ENCODE measurements around the gene MARCHF6.
"Not testable (repeated sequence)": the region's sequence is repeated elsewhere in the genome, so short reads cannot be mapped to it uniquely, and the experiment has no call there.

The MARCHF6 gene

DNA sequence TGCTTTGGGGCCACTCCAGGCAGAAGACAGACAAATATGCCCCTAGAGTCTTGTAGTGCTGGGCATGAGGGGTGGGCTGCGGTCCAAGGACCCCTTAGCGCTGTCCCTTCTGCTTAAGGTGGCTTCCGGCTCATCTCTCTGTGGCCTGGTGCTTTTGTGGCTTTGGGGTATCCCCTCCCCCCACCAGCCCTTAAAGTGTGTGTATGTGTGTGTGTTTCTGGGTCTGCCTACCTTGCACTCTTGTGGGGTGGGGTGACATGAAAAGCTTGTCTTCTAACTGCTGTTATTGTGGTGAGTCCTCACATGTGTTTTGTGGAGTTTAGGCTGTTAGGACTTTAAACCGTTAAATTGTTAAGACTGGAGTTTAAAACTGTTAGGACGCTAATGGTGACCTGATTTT is 23.6 kb downstream of the MARCHF6 start:
- no peak for DNase-seq

DNA sequence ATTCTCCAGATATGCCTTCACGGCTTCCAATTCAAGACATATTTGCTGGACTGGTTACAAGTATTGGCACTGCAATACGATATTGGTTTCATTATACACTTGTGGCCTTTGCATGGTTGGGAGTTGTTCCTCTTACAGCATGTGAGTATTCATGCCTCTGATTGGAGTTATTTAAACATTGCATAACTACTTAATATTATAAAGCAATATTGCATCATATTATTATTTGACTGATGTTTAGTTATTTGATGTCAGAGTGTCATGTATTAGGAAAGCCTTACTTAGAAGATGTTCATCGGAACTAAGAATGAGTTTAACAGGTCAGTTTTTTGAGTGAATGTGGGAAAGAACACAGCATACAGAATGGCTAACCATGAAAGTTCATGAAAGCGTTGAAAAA is 28.3 kb downstream of the MARCHF6 start:
- no peak for DNase-seq

DNA sequence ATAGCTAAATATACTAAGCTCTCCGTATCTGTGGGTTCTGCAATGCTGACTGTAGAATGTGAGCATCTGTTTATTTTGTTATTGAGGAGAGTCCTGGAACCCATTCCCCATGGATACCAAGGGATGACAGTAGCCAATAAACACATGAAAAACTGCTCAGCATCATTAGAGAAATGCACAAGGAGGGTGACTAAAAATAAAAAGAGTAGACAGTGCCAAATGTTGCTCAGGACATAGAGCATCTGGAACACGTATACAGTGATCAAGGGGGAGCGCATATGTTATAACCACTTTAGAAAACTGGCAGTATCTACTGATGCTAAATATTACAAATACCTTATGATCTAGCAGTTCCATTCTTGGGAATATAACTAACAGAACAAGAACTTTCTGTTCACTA is 31.0 kb downstream of the MARCHF6 start:
- no peak for DNase-seq

DNA sequence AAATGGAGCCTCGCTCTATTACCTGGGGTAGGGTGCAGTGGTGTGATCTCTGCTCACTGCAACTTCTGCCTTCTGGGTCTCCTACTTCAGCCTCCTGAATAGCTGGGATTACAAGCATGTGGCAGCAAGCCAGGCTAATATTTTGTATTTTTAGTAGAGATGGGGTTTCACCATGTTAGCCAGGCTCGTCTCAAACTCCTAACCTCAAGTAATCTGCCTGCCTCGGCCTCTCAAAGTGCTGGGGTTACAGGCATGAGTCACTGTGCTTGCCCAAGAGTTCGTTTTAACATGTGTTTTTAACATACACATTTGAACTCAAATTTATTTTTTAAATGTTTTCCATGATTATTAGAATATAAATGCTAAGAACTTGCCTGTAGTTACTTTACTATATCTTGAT is 34.2 kb downstream of the MARCHF6 start:
- DNase-seq: no peak

DNA sequence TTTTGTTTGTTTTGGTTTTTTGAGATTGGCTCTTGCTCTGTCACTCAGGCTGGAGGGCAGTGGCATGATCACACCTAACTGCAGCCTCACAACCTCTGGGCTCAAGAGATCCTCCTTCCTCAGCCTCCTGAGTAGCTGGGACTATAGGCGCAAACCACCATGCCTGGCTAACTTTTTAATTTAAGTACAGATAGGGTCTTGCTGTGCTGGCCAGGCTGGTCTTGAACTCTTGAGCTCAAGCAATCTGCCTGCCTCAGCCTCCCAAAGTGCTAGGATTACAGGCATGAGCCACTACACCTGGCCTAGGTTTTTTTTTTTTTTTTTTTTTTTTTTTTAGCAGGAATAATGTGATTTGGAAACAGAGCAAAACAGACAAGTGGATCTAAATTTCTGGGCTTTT is 37.6 kb downstream of the MARCHF6 start:
- DNase-seq: no peak

DNA sequence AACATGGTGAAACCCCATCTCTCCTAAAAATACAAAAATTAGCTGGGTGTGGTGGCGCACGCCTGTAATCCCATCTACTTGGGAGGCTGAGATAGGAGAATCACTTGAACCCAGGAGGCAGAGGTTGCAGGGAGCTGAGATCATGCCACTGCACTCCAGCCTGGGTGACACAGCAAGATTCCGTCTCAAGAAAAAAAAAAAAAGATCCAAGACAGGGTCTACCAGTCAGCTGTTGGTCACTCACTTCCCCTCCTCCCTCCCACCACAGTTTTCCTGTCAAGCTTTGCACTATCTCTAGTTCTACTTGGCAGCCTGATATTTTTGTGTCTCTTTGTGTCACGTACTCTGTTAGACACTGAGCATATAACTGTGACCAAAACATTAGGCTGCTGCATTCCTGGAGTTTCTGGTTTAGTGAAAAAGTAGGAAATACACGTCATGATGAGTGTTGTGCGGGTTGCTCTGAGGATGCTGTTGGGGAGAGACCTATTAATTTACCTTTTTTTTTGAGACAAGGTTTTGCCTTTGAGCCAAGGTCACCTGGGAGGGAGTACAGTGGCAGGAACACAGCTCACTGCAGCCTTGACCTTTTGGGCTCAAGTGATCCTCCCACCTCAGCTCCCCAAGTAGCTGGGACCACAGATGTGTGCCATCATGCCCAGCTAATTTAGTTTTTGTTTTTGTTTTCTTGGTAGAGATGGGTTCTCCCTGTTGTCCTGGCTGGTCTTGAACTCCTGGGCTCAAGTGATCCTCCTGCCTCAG is 39.3 kb downstream of the MARCHF6 start:
- not testable (repeated sequence) for DNase-seq

DNA sequence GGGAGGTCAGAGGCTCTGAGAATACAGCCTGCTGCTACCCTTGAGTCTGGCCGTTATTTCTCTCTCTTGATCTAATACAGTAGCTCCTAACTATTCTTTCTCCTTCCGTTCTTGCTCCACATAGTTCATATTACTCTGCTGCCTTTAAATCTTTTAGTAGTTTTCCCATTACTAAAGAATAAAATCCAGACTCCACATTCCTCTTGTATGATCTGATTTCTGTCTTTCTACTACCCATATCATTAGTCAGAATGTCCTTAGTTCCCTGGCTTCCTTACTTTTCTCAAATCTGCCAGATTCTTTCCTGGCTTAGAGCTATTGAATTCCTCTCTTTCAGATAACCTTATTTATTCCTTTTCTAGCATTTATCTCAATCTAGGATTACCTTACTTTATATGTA is 40.0 kb downstream of the MARCHF6 start:
- DNase-seq: no peak

DNA sequence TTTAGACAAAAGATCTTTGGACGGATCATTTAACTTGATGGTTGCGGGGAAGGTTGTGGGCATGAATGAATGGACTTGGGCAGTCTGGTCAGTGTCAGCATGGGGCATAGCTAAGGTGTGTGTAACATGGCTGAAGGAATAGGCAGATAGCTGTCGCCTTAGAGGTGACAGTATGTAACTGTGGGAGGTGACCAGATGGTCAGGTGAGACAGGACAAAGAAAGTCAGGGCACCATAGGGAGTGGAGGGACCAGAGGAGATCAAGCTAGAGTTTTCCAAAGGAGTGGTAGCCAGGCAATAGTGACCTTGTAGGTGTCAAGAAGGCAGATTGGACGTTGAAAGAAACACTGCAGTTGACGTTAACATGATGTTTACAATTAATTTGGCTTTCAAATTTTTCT is 43.1 kb downstream of the MARCHF6 start:
- no peak for DNase-seq

DNA sequence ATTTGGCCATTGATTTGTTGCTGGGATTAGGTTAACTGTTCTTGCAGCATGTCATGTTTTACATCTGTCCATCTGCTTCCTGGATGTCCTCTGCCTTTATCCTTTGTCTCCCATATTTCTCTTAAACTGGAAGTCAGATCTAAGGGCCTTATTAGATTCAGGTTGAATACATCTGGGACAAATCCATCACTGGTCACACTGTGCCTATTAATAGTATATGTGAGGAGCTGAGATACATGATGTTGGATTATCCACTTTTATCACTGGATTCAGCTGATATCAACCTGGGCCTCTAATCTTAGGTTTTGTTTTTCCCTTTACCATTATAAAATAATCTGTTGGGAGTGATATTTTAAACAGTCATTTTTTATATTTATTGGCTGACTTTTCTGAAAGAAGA is 46.3 kb downstream of the MARCHF6 start:
- DNase-seq: no peak

DNA sequence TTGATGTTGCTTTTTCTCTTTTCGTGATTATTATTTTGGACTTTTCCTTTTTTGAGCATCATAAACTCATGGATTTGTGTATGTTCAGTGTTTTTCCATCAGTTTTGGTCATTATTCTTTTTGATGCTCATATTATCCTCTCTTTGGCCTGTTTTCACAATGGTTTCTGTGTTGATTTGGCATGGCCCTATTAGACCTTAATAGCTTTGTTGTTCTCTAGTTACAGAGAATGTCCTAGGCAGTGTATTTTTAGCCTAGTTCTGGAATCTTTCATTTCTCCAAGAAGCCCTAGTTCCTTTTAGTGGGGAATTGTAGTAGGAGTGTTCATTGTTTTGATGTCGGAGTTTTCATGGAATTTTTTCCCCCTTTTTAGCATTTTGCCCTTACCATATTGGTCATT is 46.9 kb downstream of the MARCHF6 start:
- DNase-seq: no peak

DNA sequence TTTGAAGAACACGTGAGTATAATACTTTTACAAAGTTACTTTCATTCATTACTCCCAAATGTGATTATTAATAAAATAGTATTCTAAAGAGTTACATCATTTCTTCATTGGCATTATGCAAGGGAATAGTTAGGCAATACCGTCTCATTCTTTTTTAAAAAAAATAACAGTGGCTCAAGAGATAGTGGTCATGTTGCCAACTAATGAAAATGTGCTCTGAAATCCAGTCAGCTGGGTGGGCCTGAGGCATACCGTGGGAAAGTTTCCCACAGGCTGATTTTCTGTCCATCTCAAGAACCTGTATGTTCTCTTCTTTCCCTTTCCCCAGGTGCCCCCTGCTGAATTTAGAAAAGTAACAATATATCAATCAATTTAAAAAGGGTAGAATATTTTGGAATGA is 47.3 kb downstream of the MARCHF6 start:
- no peak for DNase-seq

DNA sequence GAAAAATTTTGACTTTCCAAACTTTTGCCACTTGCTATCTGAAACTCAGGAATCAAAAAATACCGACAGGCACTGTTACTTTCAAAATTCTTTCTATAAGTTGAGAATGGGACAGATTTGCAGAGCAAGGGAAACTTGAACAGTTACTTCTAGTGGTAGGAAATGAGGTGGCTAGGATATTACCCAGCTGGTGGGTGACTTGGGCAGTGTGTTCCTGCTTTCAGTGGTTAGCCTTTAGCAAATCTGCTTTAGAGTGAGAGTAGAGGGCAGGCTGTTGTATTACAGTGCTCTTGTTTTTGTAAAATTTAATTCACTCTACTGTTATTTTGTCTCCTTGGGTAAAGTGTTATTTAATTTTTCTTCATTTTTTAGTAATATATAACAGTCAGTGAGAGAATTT is 48.0 kb downstream of the MARCHF6 start:
- DNase-seq: no peak
